AG09309 (cell line): ENCODE measurements around the gene ANP32D.
"Not testable (repeated sequence)": the region's sequence is repeated elsewhere in the genome, so short reads cannot be mapped to it uniquely, and the experiment has no call there.

Experiments
- DNase-seq: peaks from one replicate; pipeline ENCODE4 v3.0.0-alpha.2; 2010; ENCODE audit warnings: low read depth
- H3K4me3 ChIP-seq: 2 replicates; pipeline ENCODE4 v1.5.1; 2011; ENCODE audit warnings: mild to moderate bottlenecking, low read depth, low read length, moderate library complexity; ENCODE audit not compliant: control insufficient read depth
- CTCF ChIP-seq: IDR thresholded peaks from 2 replicates; pipeline ENCODE4 v1.5.1; 2011; ENCODE audit warnings: mild to moderate bottlenecking, low read depth, low read length, inconsistent platforms; ENCODE audit not compliant: insufficient read depth, control insufficient read depth; ENCODE audit errors: missing control alignments

Gene ANP32D

GRCh38 chr12:48446161-48446776 lies 26.1 kb upstream of the ANP32D start:
- H3K4me3 ChIP-seq, result no peak overlapping the region
- no peak for DNase-seq
- TF ChIP-seq CTCF, result no peak

- no peak for TF ChIP-seq CTCF
Measured at GRCh38 chr12:48447755-48448154, 24.6 kb upstream of the ANP32D start.

GRCh38 chr12:48451372-48451771 lies 21.0 kb upstream of the ANP32D start:
- DNase-seq, result no peak
- TF ChIP-seq CTCF, result no peak
- no peak overlapping the region for H3K4me3 ChIP-seq

More at GRCh38 chr12:48447755-48448154, 24.6 kb upstream of the ANP32D start:
- no peak for DNase-seq
- no peak overlapping the region for H3K4me3 ChIP-seq

GRCh38 chr12:48452961-48453360 lies 19.4 kb upstream of the ANP32D start:
- DNase-seq, H3K4me3 ChIP-seq: not testable (repeated sequence)

GRCh38 chr12:48454667-48455066 lies 17.7 kb upstream of the ANP32D start:
- TF ChIP-seq CTCF, result peak; percentile 46
- H3K4me3 ChIP-seq, result no peak overlapping the region
- peak; percentile 14 for DNase-seq

- no peak for TF ChIP-seq CTCF
- no peak overlapping the region for H3K4me3 ChIP-seq
- no peak for DNase-seq
Measured at GRCh38 chr12:48455116-48455515, 17.2 kb upstream of the ANP32D start.

- TF ChIP-seq CTCF, result no peak
- no peak for DNase-seq
- no peak overlapping the region for H3K4me3 ChIP-seq
Measured at GRCh38 chr12:48459259-48459658, 13.1 kb upstream of the ANP32D start.

- not testable (repeated sequence) for H3K4me3 ChIP-seq, DNase-seq
Measured at GRCh38 chr12:48469027-48469426, 3.3 kb upstream of the ANP32D start.
